SK-N-SH treated with all-trans-retinoic acid at 6 μM for 48 hours (cell line): ENCODE data around the gene VIT.

Experiments used
- ATAC-seq: fragments of 200-7000 bp; cut with Tn5 transposase; 3 replicates; pipeline ENCODE4 v1.9.1; 2020; ENCODE audit warnings: mild to moderate bottlenecking, moderate library complexity
- ARNTL ChIP-seq: fragments of 450-650 bp; formaldehyde crosslinking; IDR thresholded peaks from 2 replicates; pipeline ENCODE4 v1.5.0; 2020; ENCODE audit warnings: low read depth, mild to moderate bottlenecking, moderate library complexity, borderline replicate concordance
- BACH2 ChIP-seq: fragments of 250-450 bp; sonication (Bioruptor Pico); IDR thresholded peaks from 2 replicates; pipeline ENCODE4 v1.9.0; 2021; ENCODE audit warnings: mild to moderate bottlenecking, borderline replicate concordance
- CREB5 ChIP-seq: fragments of 250-450 bp; sonication (Bioruptor Pico); IDR thresholded peaks from 2 replicates; pipeline ENCODE4 v1.5.1; 2020; ENCODE audit warnings: low read depth, mild to moderate bottlenecking, moderate library complexity
- CSDC2 ChIP-seq: fragments of 250-450 bp; sonication (Bioruptor Pico); IDR thresholded peaks from 2 replicates; pipeline ENCODE4 v1.5.0; 2020; ENCODE audit warnings: mild to moderate bottlenecking, moderate library complexity
- CSRNP3 ChIP-seq: fragments of 250-450 bp; sonication (Bioruptor Pico); IDR thresholded peaks from 2 replicates; pipeline ENCODE4 v1.5.1; 2021; ENCODE audit warnings: mild to moderate bottlenecking, moderate library complexity
- ESRRG ChIP-seq: fragments of 250-450 bp; sonication (Bioruptor Pico); IDR thresholded peaks from 2 replicates; pipeline ENCODE4 v1.6.1; 2021; ENCODE audit warnings: mild to moderate bottlenecking
- GLIS3 ChIP-seq: fragments of 250-450 bp; sonication (Bioruptor Pico); IDR thresholded peaks from 2 replicates; pipeline ENCODE4 v1.5.0; 2020; ENCODE audit warnings: mild to moderate bottlenecking, moderate library complexity
- ISL1 ChIP-seq: fragments of 250-450 bp; sonication (Bioruptor Pico); IDR thresholded peaks from 2 replicates; pipeline ENCODE4 v2.1.2; 2022; ENCODE audit warnings: mild to moderate bottlenecking, moderate library complexity
- OSR1 ChIP-seq: fragments of 250-450 bp; sonication (Bioruptor Pico); IDR thresholded peaks from 2 replicates; pipeline ENCODE4 v1.8.0; 2022; ENCODE audit warnings: moderate library complexity, mild to moderate bottlenecking, inconsistent platforms
- PATZ1 ChIP-seq: fragments of 250-450 bp; sonication (Bioruptor Pico); IDR thresholded peaks from 2 replicates; pipeline ENCODE4 v1.8.0; 2020; ENCODE audit warnings: mild to moderate bottlenecking, moderate library complexity, borderline replicate concordance
- POU6F1 ChIP-seq: fragments of 250-450 bp; sonication (Bioruptor Pico); IDR thresholded peaks from 2 replicates; pipeline ENCODE4 v1.8.0; 2021; ENCODE audit warnings: low read depth, mild to moderate bottlenecking, moderate library complexity, borderline replicate concordance
- PPARA ChIP-seq: fragments of 250-450 bp; sonication (Bioruptor Pico); IDR thresholded peaks from 2 replicates; pipeline ENCODE4 v1.5.0; 2020; ENCODE audit warnings: mild to moderate bottlenecking, borderline replicate concordance
- RARB ChIP-seq: fragments of 250-450 bp; sonication (Bioruptor Pico); IDR thresholded peaks from 2 replicates; pipeline ENCODE4 v1.8.0; 2021; ENCODE audit warnings: mild to moderate bottlenecking, moderate library complexity
- SNAI2 ChIP-seq: fragments of 250-450 bp; sonication (Bioruptor Pico); IDR thresholded peaks from 2 replicates; pipeline ENCODE4 v1.5.0; 2020; ENCODE audit warnings: mild to moderate bottlenecking, moderate library complexity
- TCF4 ChIP-seq: fragments of 250-450 bp; sonication (Bioruptor Pico); IDR thresholded peaks from 2 replicates; pipeline ENCODE4 v1.8.0; 2021; ENCODE audit warnings: mild to moderate bottlenecking, moderate library complexity, borderline replicate concordance
- TOX ChIP-seq: fragments of 250-450 bp; sonication (Bioruptor Pico); IDR thresholded peaks from 2 replicates; pipeline ENCODE4 v1.8.0; 2021; ENCODE audit warnings: mild to moderate bottlenecking, moderate library complexity, borderline replicate concordance
- TSHZ2 ChIP-seq: fragments of 250-450 bp; sonication (Bioruptor Pico); IDR thresholded peaks from 2 replicates; pipeline ENCODE4 v1.5.0; 2020; ENCODE audit warnings: mild to moderate bottlenecking, moderate library complexity
- ZC3H10 ChIP-seq: fragments of 250-450 bp; sonication (Bioruptor Pico); IDR thresholded peaks from 2 replicates; pipeline ENCODE4 v1.5.1; 2021; ENCODE audit warnings: mild to moderate bottlenecking, moderate library complexity
- ZFP3 ChIP-seq: fragments of 250-450 bp; sonication (Bioruptor Pico); IDR thresholded peaks from 2 replicates; pipeline ENCODE4 v1.5.0; 2020; ENCODE audit warnings: mild to moderate bottlenecking, moderate library complexity
- ZFP30 ChIP-seq: fragments of 450-650 bp; formaldehyde crosslinking; IDR thresholded peaks from 2 replicates; pipeline ENCODE4 v1.5.0; 2022; ENCODE audit warnings: mild to moderate bottlenecking, moderate library complexity
- ZNF565 ChIP-seq: fragments of 450-650 bp; formaldehyde crosslinking; conservative IDR thresholded peaks from 2 replicates; pipeline ENCODE4 v1.5.0; 2020; ENCODE audit warnings: low read depth, mild to moderate bottlenecking, moderate library complexity
- ZNF70 ChIP-seq: fragments of 450-650 bp; formaldehyde crosslinking; IDR thresholded peaks from 2 replicates; pipeline ENCODE4 v1.5.0; 2020; ENCODE audit warnings: mild to moderate bottlenecking, moderate library complexity
- ZNF8 ChIP-seq: fragments of 450-650 bp; formaldehyde crosslinking; IDR thresholded peaks from 2 replicates; pipeline ENCODE4 v1.5.0; 2020; ENCODE audit warnings: mild to moderate bottlenecking, moderate library complexity

The VIT gene

GRCh38 chr2:36773947-36774346 lies 77.4 kb downstream of the VIT start:
- no peak for ATAC-seq
- TF ChIP-seq ZNF565 = no peak
- no peak for TF ChIP-seq GLIS3 (CRISPR knock-in tag)
- no peak for TF ChIP-seq ISL1 (CRISPR knock-in tag)
- TF ChIP-seq PATZ1 (CRISPR knock-in tag) = no peak
- no peak for TF ChIP-seq PPARA
- TF ChIP-seq CSRNP3 (CRISPR knock-in tag) = no peak
- no peak for TF ChIP-seq ZC3H10
- no peak for TF ChIP-seq TSHZ2
- TF ChIP-seq OSR1 (CRISPR knock-in tag) = no peak
- no peak for TF ChIP-seq ARNTL
- TF ChIP-seq ZNF70 (CRISPR knock-in tag) = no peak
- TF ChIP-seq BACH2 (CRISPR knock-in tag) = no peak
- no peak for TF ChIP-seq SNAI2 (CRISPR knock-in tag)
- TF ChIP-seq ZFP3 (CRISPR knock-in tag) = no peak
- no peak for TF ChIP-seq CSDC2 (CRISPR knock-in tag)
- TF ChIP-seq TOX (CRISPR knock-in tag) = no peak

GRCh38 chr2:36775261-36775660 lies 78.8 kb downstream of the VIT start:
- TF ChIP-seq ZNF70 (CRISPR knock-in tag) (no peak), POU6F1 (CRISPR knock-in tag) (no peak), ESRRG (CRISPR knock-in tag) (no peak), PPARA (no peak), TOX (CRISPR knock-in tag) (no peak), ZNF8 (no peak)
- no peak for ATAC-seq

GRCh38 chr2:36775806-36776205 lies 79.3 kb downstream of the VIT start:
- ATAC-seq = no peak
- no peak for TF ChIP-seq GLIS3 (CRISPR knock-in tag)
- no peak for TF ChIP-seq CSRNP3 (CRISPR knock-in tag)
- no peak for TF ChIP-seq CSDC2 (CRISPR knock-in tag)
- TF ChIP-seq ZNF565 = no peak
- TF ChIP-seq SNAI2 (CRISPR knock-in tag) = no peak
- no peak for TF ChIP-seq RARB (CRISPR knock-in tag)
- TF ChIP-seq ESRRG (CRISPR knock-in tag) = no peak
- TF ChIP-seq ZNF8 = no peak
- no peak for TF ChIP-seq ZC3H10
- no peak for TF ChIP-seq CREB5 (CRISPR knock-in tag)
- no peak for TF ChIP-seq PPARA
- no peak for TF ChIP-seq TSHZ2
- TF ChIP-seq PATZ1 (CRISPR knock-in tag) = no peak
- no peak for TF ChIP-seq ZFP30
- TF ChIP-seq ZNF70 (CRISPR knock-in tag) = no peak
- no peak for TF ChIP-seq TCF4 (CRISPR knock-in tag)
